ENCODE data around the gene NES.

NES gene

DNA sequence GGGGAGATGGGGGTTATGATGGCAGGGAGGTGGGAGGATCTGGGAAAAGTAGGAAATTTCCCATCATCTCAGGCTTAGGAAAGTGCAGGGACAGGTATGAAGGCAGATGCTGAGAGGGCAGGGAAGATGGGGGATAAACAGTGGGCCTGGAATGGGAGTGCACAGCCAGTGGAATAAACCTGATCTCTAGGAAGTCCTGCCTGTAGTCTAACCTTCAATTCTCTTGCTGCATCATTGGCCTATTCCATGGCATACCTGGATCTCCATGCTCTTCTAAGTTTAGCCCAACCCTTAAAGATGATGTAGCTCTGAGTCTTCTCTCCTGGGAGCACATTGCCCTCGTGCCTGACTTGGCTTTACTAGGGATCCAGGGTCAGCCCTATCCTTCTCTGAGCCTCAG, 32.6 kb downstream of the NES start:
- no peak for ATAC-seq (ENCODE audit: insufficient read depth, low read depth)
- TF ChIP-seq, protein P1, sequence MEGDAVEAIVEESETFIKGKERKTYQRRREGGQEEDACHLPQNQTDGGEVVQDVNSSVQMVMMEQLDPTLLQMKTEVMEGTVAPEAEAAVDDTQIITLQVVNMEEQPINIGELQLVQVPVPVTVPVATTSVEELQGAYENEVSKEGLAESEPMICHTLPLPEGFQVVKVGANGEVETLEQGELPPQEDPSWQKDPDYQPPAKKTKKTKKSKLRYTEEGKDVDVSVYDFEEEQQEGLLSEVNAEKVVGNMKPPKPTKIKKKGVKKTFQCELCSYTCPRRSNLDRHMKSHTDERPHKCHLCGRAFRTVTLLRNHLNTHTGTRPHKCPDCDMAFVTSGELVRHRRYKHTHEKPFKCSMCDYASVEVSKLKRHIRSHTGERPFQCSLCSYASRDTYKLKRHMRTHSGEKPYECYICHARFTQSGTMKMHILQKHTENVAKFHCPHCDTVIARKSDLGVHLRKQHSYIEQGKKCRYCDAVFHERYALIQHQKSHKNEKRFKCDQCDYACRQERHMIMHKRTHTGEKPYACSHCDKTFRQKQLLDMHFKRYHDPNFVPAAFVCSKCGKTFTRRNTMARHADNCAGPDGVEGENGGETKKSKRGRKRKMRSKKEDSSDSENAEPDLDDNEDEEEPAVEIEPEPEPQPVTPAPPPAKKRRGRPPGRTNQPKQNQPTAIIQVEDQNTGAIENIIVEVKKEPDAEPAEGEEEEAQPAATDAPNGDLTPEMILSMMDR (IDR thresholded peaks at IDR 0.05; ENCODE audit: borderline replicate concordance, extremely low read depth, low read length, poor library complexity, severe bottlenecking): no peak
- TF ChIP-seq EZH2 (IDR thresholded peaks at IDR 0.05; ENCODE audit: borderline replicate concordance, low read depth, low read length, severe bottlenecking): no peak
- Histone ChIP-seq H2AFZ (ENCODE audit: low read depth, low read length) (no peak overlapping the region), H3K9ac (ENCODE audit: low read depth, low read length) (no peak overlapping the region), H3K4me1 (ENCODE audit: insufficient read depth, low read length) (peaks cover 12% of the 10 kb centered on the region), H3K9me3 (ENCODE audit: insufficient read depth, low read length, severe bottlenecking) (no peaks in the 10 kb centered on the region), H3K27me3 (ENCODE audit: insufficient read depth, low read length, poor library complexity) (no peaks in the 10 kb centered on the region), H3K4me2 (ENCODE audit: insufficient read depth, low read length) (no peak overlapping the region), H4K20me1 (ENCODE audit: insufficient read depth, low read length) (no peaks in the 10 kb centered on the region; the same call in none of the 2 replicates), H3K79me2 (ENCODE audit: insufficient read depth, low read length) (no peaks in the 10 kb centered on the region), H3K4me3 (ENCODE audit: low read depth in 1 of 2, low read length in 2 of 2) (no peak overlapping the region), H3K27ac (ENCODE audit: low read length) (no peak overlapping the region), H3K36me3 (ENCODE audit: insufficient read depth, low read length) (no peaks in the 10 kb centered on the region)
- no peak for DNase-seq

DNA sequence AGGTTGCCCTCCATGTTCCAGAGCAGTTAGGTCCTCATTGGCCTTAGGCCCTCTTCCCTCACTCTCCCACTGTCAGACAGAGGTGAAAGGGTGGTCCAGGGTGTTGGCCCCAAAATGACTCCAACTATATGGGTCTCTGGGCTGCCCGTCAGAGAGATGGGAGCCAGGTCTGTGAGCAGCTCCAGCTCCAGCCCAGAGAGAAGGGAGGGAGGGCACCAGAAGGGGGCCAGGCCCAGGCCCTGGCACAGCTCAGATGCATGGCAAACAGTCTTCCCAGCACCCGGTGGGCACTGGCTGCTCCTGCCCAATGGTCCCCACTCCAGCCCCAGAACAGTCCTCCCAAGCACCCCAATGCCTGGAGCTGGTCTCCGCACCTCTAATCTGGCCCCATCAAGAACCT, 33.1 kb downstream of the NES start:
- peaks cover 3% of the 10 kb centered on the region for H3K27me3 ChIP-seq (ENCODE audit: insufficient read depth, low read length, poor library complexity)
- no peak overlapping the region for H3K27ac ChIP-seq (ENCODE audit: low read length)
- H3K4me3 ChIP-seq (ENCODE audit: low read depth in 1 of 2, low read length in 2 of 2): no peak overlapping the region
- no peak overlapping the region for H2AFZ ChIP-seq (ENCODE audit: low read depth, low read length)
- ATAC-seq (ENCODE audit: insufficient read depth, low read depth): no peak; the same call in 2 of the 3 replicates
- no peak overlapping the region for H3K9ac ChIP-seq (ENCODE audit: low read depth, low read length)
- no peak for DNase-seq
- no peaks in the 10 kb centered on the region for H3K79me2 ChIP-seq (ENCODE audit: insufficient read depth, low read length)
- H3K4me1 ChIP-seq (ENCODE audit: insufficient read depth, low read length): peaks cover 12% of the 10 kb centered on the region
- H3K4me2 ChIP-seq (ENCODE audit: insufficient read depth, low read length): no peak overlapping the region
- H3K36me3 ChIP-seq (ENCODE audit: insufficient read depth, low read length): no peaks in the 10 kb centered on the region
- H4K20me1 ChIP-seq (ENCODE audit: insufficient read depth, low read length): no peaks in the 10 kb centered on the region; the same call in none of the 2 replicates
- TF ChIP-seq EZH2 (IDR thresholded peaks at IDR 0.05; ENCODE audit: borderline replicate concordance, low read depth, low read length, severe bottlenecking): no peak
- TF ChIP-seq, protein P1 (IDR thresholded peaks at IDR 0.05; ENCODE audit: borderline replicate concordance, extremely low read depth, low read length, poor library complexity, severe bottlenecking): no peak
- no peaks in the 10 kb centered on the region for H3K9me3 ChIP-seq (ENCODE audit: insufficient read depth, low read length, severe bottlenecking)

DNA sequence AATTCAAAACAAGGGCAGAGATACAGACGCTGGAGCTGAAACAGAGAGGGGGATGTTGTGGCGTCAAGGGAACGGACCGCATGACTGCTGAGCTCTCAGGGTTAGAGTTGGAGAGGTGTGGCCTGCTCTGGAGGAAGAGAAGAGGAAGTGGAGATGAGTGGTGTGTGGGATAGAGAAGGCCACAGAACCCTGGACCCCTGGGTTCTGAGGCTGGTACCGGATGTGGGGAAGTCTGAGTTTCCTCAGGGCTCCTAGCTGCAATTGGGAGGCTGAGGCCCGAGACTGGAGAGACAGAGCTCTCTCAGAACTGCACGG, 33.5 kb downstream of the NES start:
- peaks cover 6% of the 10 kb centered on the region for H3K27me3 ChIP-seq (ENCODE audit: insufficient read depth, low read length, poor library complexity)
- no peaks in the 10 kb centered on the region for H3K9me3 ChIP-seq (ENCODE audit: insufficient read depth, low read length, severe bottlenecking)
- H3K27ac ChIP-seq (ENCODE audit: low read length): no peak overlapping the region
- TF ChIP-seq, protein P1 (IDR thresholded peaks at IDR 0.05; ENCODE audit: borderline replicate concordance, extremely low read depth, low read length, poor library complexity, severe bottlenecking): no peak
- no peak for TF ChIP-seq EZH2 (IDR thresholded peaks at IDR 0.05; ENCODE audit: borderline replicate concordance, low read depth, low read length, severe bottlenecking)
- H4K20me1 ChIP-seq (ENCODE audit: insufficient read depth, low read length): no peaks in the 10 kb centered on the region; the same call in none of the 2 replicates
- peak overlapping the region; percentile 18; the same call in 1 of the 2 replicates for H2AFZ ChIP-seq (ENCODE audit: low read depth, low read length)
- H3K9ac ChIP-seq (ENCODE audit: low read depth, low read length): no peak overlapping the region
- ATAC-seq (ENCODE audit: insufficient read depth, low read depth): peak; percentile 95
- peak; percentile 69 for DNase-seq
- peaks cover 12% of the 10 kb centered on the region for H3K4me1 ChIP-seq (ENCODE audit: insufficient read depth, low read length)
- no peak overlapping the region for H3K4me3 ChIP-seq (ENCODE audit: low read depth in 1 of 2, low read length in 2 of 2)
- no peaks in the 10 kb centered on the region for H3K36me3 ChIP-seq (ENCODE audit: insufficient read depth, low read length)
- H3K4me2 ChIP-seq (ENCODE audit: insufficient read depth, low read length): no peak overlapping the region
- H3K79me2 ChIP-seq (ENCODE audit: insufficient read depth, low read length): no peaks in the 10 kb centered on the region

Data from DND-41 (cell line).